ENCODE data around the gene XKR3. TPM values are rescaled to one million over a fixed set of nuclear protein-coding genes. Genes with fewer than 3 reads are reported as not detected.

The XKR3 gene
- total RNA-seq, 1 donor from 2014 or later: not detected

DNA sequence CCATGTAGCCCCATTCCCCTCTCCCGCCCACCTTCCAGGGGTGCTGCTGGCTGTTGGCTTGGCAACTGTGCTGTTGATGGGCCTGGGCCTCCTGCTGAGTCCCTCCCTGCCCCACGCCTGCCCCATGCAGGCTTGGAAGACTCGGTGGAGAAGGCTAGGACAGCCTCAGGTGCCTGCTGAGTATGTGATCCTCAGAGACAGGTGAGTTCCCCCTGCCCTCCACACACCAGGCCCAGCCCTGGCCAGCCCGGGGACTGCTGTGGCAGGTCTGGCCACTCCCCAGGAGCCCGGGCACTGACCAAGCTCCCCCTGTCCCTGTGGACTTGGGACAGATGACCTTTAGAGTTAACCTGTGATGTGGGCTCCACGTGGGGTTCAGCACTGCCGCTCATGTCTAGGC is 20.7 kb upstream of the XKR3 start:
- H3K9ac ChIP-seq (ENCODE audit: low read length): no peak overlapping the region
- no peak for DNase-seq (ENCODE audit: low read depth)
- no peaks in the 10 kb centered on the region for H3K36me3 ChIP-seq (ENCODE audit: insufficient read depth, low read length)
- FAIRE-seq: no peak
- H3K79me2 ChIP-seq (ENCODE audit: insufficient read depth, low read length): no peaks in the 10 kb centered on the region
- TF ChIP-seq EZH2 (IDR thresholded peaks at IDR 0.05; ENCODE audit: insufficient read depth, low read length): no peak
- H3K4me3 ChIP-seq (ENCODE audit: insufficient read depth, low read depth, low read length): no peak overlapping the region
- H4K20me1 ChIP-seq (ENCODE audit: insufficient read depth, low read length): no peaks in the 10 kb centered on the region
- no peaks in the 10 kb centered on the region for H3K4me1 ChIP-seq (ENCODE audit: insufficient read depth, low read length)
- Mint-ChIP-seq H3K27me3 (ENCODE audit: low read depth, unreplicated experiment) (no peaks in the 10 kb centered on the region), H3K4me3 (ENCODE audit: unreplicated experiment) (no peak overlapping the region), H3K9me3 (ENCODE audit: unreplicated experiment) (peaks cover 4% of the 10 kb centered on the region), H3K4me1 (ENCODE audit: low read depth, unreplicated experiment) (no peaks in the 10 kb centered on the region), H3K27ac (ENCODE audit: unreplicated experiment) (no peak overlapping the region), H3K36me3 (ENCODE audit: low read depth, unreplicated experiment) (no peaks in the 10 kb centered on the region)
- no peak overlapping the region for H2AFZ ChIP-seq (ENCODE audit: low read depth, low read length)
- H3K27me3 ChIP-seq (ENCODE audit: insufficient read depth, low read length): no peaks in the 10 kb centered on the region
- H3K27ac ChIP-seq (ENCODE audit: low read depth, low read length): no peak overlapping the region
- H3K4me2 ChIP-seq (ENCODE audit: low read length): no peak overlapping the region
- H3K9me3 ChIP-seq (ENCODE audit: insufficient read depth, low read depth, low read length): peaks cover 13% of the 10 kb centered on the region

DNA sequence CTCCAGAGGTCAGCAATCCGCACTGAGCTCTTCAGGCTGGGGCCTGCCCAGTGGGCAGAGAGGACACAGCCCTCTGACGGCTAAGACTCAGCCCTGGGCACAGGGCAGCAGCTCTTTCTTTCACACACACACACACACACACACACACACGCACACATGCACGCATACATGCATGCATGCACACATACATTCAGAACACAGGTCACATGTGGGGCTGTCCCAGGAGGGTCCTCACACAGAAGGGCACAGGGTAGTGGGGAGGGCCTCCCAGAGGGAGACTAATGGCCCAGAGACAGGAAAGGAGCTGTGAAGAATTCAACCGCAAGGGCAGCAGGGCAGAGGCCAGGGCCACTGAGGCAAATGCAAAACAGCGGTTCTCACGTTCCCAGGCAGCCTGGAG is 20.3 kb upstream of the XKR3 start:
- H3K9me3 Mint-ChIP-seq (ENCODE audit: unreplicated experiment): peaks cover 4% of the 10 kb centered on the region
- Histone ChIP-seq H3K9ac (ENCODE audit: low read length) (no peak overlapping the region), H3K27me3 (ENCODE audit: insufficient read depth, low read length) (no peaks in the 10 kb centered on the region), H3K4me2 (ENCODE audit: low read length) (no peak overlapping the region), H4K20me1 (ENCODE audit: insufficient read depth, low read length) (no peaks in the 10 kb centered on the region), H3K27ac (ENCODE audit: low read depth, low read length) (no peak overlapping the region), H3K4me1 (ENCODE audit: insufficient read depth, low read length) (no peaks in the 10 kb centered on the region), H3K4me3 (ENCODE audit: insufficient read depth, low read depth, low read length) (no peak overlapping the region), H3K79me2 (ENCODE audit: insufficient read depth, low read length) (no peaks in the 10 kb centered on the region), H3K9me3 (ENCODE audit: insufficient read depth, low read depth, low read length) (peaks cover 13% of the 10 kb centered on the region), H3K36me3 (ENCODE audit: insufficient read depth, low read length) (no peaks in the 10 kb centered on the region), H2AFZ (ENCODE audit: low read depth, low read length) (no peak overlapping the region)
- DNase-seq (ENCODE audit: low read depth) (no peak), FAIRE-seq (no peak)
- no peaks in the 10 kb centered on the region for H3K4me1 Mint-ChIP-seq (ENCODE audit: low read depth, unreplicated experiment)
- no peaks in the 10 kb centered on the region for H3K36me3 Mint-ChIP-seq (ENCODE audit: low read depth, unreplicated experiment)
- H3K27me3 Mint-ChIP-seq (ENCODE audit: low read depth, unreplicated experiment): no peaks in the 10 kb centered on the region
- TF ChIP-seq EZH2 (IDR thresholded peaks at IDR 0.05; ENCODE audit: insufficient read depth, low read length): no peak
- TF ChIP-seq, protein P1, sequence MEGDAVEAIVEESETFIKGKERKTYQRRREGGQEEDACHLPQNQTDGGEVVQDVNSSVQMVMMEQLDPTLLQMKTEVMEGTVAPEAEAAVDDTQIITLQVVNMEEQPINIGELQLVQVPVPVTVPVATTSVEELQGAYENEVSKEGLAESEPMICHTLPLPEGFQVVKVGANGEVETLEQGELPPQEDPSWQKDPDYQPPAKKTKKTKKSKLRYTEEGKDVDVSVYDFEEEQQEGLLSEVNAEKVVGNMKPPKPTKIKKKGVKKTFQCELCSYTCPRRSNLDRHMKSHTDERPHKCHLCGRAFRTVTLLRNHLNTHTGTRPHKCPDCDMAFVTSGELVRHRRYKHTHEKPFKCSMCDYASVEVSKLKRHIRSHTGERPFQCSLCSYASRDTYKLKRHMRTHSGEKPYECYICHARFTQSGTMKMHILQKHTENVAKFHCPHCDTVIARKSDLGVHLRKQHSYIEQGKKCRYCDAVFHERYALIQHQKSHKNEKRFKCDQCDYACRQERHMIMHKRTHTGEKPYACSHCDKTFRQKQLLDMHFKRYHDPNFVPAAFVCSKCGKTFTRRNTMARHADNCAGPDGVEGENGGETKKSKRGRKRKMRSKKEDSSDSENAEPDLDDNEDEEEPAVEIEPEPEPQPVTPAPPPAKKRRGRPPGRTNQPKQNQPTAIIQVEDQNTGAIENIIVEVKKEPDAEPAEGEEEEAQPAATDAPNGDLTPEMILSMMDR (IDR thresholded peaks at IDR 0.05; ENCODE audit: insufficient read depth, low read depth, low read length): no peak
- no peak overlapping the region for H3K4me3 Mint-ChIP-seq (ENCODE audit: unreplicated experiment)
- no peak overlapping the region for H3K27ac Mint-ChIP-seq (ENCODE audit: unreplicated experiment)

DNA sequence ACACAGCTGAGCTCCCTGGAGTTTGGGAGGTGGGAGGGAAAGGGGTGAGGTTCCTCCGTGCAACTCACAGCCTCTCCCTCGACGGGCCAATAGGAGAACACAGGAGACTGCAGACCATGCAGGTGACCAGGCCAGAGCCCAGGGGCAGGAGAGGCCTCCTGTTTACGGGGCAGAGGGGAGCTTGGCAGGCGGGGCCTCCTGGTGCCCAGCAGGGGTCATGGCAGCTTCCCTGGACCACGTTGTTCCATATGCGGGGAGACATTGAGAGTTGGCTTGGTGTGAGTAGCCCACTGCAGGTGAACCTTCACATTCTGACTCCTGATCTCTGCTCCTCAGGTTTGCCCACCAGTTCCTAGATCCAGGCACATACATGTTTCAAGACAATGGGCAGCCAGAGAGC is 19.3 kb upstream of the XKR3 start:
- Histone ChIP-seq H3K27ac (ENCODE audit: low read depth, low read length) (no peak overlapping the region), H3K4me3 (ENCODE audit: insufficient read depth, low read depth, low read length) (no peak overlapping the region), H3K9ac (ENCODE audit: low read length) (no peak overlapping the region), H4K20me1 (ENCODE audit: insufficient read depth, low read length) (no peaks in the 10 kb centered on the region), H3K79me2 (ENCODE audit: insufficient read depth, low read length) (no peaks in the 10 kb centered on the region), H3K36me3 (ENCODE audit: insufficient read depth, low read length) (no peaks in the 10 kb centered on the region), H3K4me2 (ENCODE audit: low read length) (no peak overlapping the region), H3K9me3 (ENCODE audit: insufficient read depth, low read depth, low read length) (peaks cover 13% of the 10 kb centered on the region), H2AFZ (ENCODE audit: low read depth, low read length) (no peak overlapping the region), H3K4me1 (ENCODE audit: insufficient read depth, low read length) (no peaks in the 10 kb centered on the region), H3K27me3 (ENCODE audit: insufficient read depth, low read length) (no peaks in the 10 kb centered on the region)
- no peak for DNase-seq (ENCODE audit: low read depth)
- H3K27me3 Mint-ChIP-seq (ENCODE audit: low read depth, unreplicated experiment): no peaks in the 10 kb centered on the region
- no peak overlapping the region for H3K27ac Mint-ChIP-seq (ENCODE audit: unreplicated experiment)
- no peak overlapping the region for H3K4me3 Mint-ChIP-seq (ENCODE audit: unreplicated experiment)
- FAIRE-seq: no peak
- TF ChIP-seq, protein P1 (IDR thresholded peaks at IDR 0.05; ENCODE audit: insufficient read depth, low read depth, low read length): no peak
- TF ChIP-seq EZH2 (IDR thresholded peaks at IDR 0.05; ENCODE audit: insufficient read depth, low read length): no peak
- no peaks in the 10 kb centered on the region for H3K4me1 Mint-ChIP-seq (ENCODE audit: low read depth, unreplicated experiment)
- no peaks in the 10 kb centered on the region for H3K36me3 Mint-ChIP-seq (ENCODE audit: low read depth, unreplicated experiment)
- H3K9me3 Mint-ChIP-seq (ENCODE audit: unreplicated experiment): peaks cover 4% of the 10 kb centered on the region
